KMS-11 (cell line): ENCODE measurements around the gene CERS6.
"Not testable (repeated sequence)": the region's sequence is repeated elsewhere in the genome, so short reads cannot be mapped to it uniquely, and the experiment has no call there.

Source experiments
- H2AFZ ChIP-seq: fragments of 200-600 bp; sonication (generic); 2 replicates; pipeline ENCODE4 v1.6.1; 2016; ENCODE audit warnings: antibody characterized with exemption, mixed run types, low read depth
- H3K27ac ChIP-seq: fragments of 200-600 bp; sonication (generic); 2 replicates; pipeline ENCODE4 v1.6.1; 2016; ENCODE audit warnings: mild to moderate bottlenecking, mixed run types
- H3K27me3 ChIP-seq: fragments of 200-600 bp; sonication (generic); 2 replicates; pipeline ENCODE4 v1.6.1; 2017; ENCODE audit warnings: mild to moderate bottlenecking, low read depth, mixed run types, moderate library complexity; ENCODE audit not compliant: insufficient read depth
- H3K36me3 ChIP-seq: fragments of 200-600 bp; sonication (generic); 2 replicates; pipeline ENCODE4 v1.6.1; 2017; ENCODE audit warnings: mild to moderate bottlenecking, mixed run types; ENCODE audit not compliant: insufficient read depth
- H3K4me1 ChIP-seq: fragments of 200-600 bp; sonication (generic); 2 replicates; pipeline ENCODE4 v1.6.1; 2016; ENCODE audit warnings: mild to moderate bottlenecking, low read depth, mixed run types; ENCODE audit not compliant: poor library complexity, severe bottlenecking
- H3K4me2 ChIP-seq: fragments of 200-600 bp; sonication (generic); 2 replicates; pipeline ENCODE4 v1.7.0; 2016; ENCODE audit warnings: mild to moderate bottlenecking, mixed run types
- H3K4me3 ChIP-seq: fragments of 200-600 bp; sonication (generic); IDR thresholded peaks from 2 replicates; pipeline ENCODE4 v1.6.1; 2017; ENCODE audit warnings: low read depth, low read length, mixed read lengths; ENCODE audit not compliant: insufficient read depth
- H3K79me2 ChIP-seq: fragments of 200-600 bp; sonication (generic); 2 replicates; pipeline ENCODE4 v1.6.1; 2016; ENCODE audit warnings: low read depth, mixed run types; ENCODE audit not compliant: insufficient read depth
- H3K9ac ChIP-seq: fragments of 200-600 bp; sonication (generic); 2 replicates; pipeline ENCODE4 v1.6.1; 2016; ENCODE audit warnings: mild to moderate bottlenecking, mixed run types
- H4K20me1 ChIP-seq: fragments of 200-600 bp; sonication (generic); 2 replicates; pipeline ENCODE4 v1.6.1; 2016; ENCODE audit warnings: mild to moderate bottlenecking, mixed run types; ENCODE audit not compliant: insufficient read depth
- CTCF ChIP-seq: fragments of 200-600 bp; sonication (generic); conservative IDR thresholded peaks from 2 replicates; pipeline ENCODE4 v1.6.1; 2017; ENCODE audit warnings: low read depth, mild to moderate bottlenecking, antibody characterized with exemption, low read length, moderate library complexity, mixed read lengths

Gene CERS6

DNA sequence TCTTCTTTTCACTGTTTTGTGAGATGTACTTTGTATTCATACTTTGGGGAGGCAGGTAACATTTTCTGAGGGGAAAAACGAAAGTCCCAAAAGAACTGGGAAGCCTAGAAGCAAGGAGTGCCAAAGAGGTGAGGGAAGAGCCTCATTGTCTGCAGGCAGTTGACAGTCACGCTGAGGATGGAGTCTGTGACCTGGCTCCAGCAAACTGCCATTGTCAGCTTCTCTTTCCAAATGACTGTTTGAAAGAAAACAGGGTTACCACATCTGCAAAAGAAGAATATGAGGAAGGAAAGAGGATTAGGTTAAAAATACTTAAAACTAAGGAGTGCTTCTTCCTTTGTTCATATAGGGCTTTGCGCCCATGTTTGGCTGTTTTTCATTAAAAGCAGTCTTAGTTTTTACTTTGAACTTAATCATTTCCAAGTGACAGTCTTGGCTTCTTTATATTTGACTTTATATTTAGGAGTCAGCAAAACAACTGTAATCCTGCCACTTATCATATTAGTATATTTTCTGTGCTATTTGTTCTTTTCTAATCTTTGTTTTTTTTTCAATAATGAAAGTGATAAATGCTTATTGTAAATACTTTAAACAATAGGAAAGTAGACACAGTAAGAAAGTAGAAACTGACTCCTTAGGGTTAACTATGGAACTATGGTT lies 35.0 kb downstream of the CERS6 start:
- peaks cover 19% of the 10 kb centered on the region; the same call in 1 of the 2 replicates for H3K79me2 ChIP-seq
- no peak for TF ChIP-seq CTCF
- no peaks in the 10 kb centered on the region for H3K27me3 ChIP-seq
- H3K9ac ChIP-seq: peak overlapping the region; percentile 89
- peak overlapping the region; percentile 50; the same call in 1 of the 2 replicates for H2AFZ ChIP-seq
- H4K20me1 ChIP-seq: no peaks in the 10 kb centered on the region
- no peaks in the 10 kb centered on the region for H3K36me3 ChIP-seq
- peak overlapping the region; percentile 74 for H3K4me3 ChIP-seq
- peak overlapping the region; percentile 88 for H3K4me2 ChIP-seq
- H3K4me1 ChIP-seq: peaks cover 63% of the 10 kb centered on the region
- peak overlapping the region; percentile 98 for H3K27ac ChIP-seq

GRCh38 chr2:168491728-168492127 lies 35.7 kb downstream of the CERS6 start:
- peak overlapping the region; percentile 98; the same call in 1 of the 2 replicates for H3K27ac ChIP-seq
- H3K4me2 ChIP-seq: peak overlapping the region; percentile 88
- not testable (repeated sequence) for H3K27me3 ChIP-seq, H3K36me3 ChIP-seq, H2AFZ ChIP-seq, H3K4me3 ChIP-seq, H4K20me1 ChIP-seq
- peaks cover 70% of the 10 kb centered on the region for H3K4me1 ChIP-seq
- peaks cover 19% of the 10 kb centered on the region; the same call in 1 of the 2 replicates for H3K79me2 ChIP-seq
- H3K9ac ChIP-seq: peak overlapping the region; percentile 89; the same call in 1 of the 2 replicates

DNA sequence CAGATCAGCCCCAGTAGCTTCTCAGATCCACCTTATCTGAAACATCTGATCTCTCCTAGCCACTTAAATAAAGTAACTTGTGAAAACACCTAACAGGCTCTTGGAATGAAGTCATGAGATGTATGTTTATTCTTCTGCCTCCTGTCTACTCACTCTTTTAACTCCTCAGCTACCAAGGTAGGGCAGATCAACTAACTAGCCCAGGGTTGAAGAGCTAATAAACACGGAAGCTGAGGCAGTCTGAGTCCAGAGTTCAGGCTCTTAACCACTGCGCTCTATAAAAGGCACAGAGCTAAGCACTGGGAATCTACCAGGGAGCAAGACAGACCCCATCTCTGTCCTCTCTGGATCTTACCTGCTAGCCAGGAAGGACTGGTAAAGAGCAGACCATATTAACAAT lies 37.1 kb downstream of the CERS6 start:
- not testable (repeated sequence) for H4K20me1 ChIP-seq, H3K9ac ChIP-seq, H2AFZ ChIP-seq, H3K4me2 ChIP-seq, H3K27me3 ChIP-seq, H3K4me3 ChIP-seq, H3K27ac ChIP-seq, H3K36me3 ChIP-seq
- peaks cover 75% of the 10 kb centered on the region for H3K4me1 ChIP-seq
- H3K79me2 ChIP-seq: peaks cover 19% of the 10 kb centered on the region; the same call in 1 of the 2 replicates

DNA sequence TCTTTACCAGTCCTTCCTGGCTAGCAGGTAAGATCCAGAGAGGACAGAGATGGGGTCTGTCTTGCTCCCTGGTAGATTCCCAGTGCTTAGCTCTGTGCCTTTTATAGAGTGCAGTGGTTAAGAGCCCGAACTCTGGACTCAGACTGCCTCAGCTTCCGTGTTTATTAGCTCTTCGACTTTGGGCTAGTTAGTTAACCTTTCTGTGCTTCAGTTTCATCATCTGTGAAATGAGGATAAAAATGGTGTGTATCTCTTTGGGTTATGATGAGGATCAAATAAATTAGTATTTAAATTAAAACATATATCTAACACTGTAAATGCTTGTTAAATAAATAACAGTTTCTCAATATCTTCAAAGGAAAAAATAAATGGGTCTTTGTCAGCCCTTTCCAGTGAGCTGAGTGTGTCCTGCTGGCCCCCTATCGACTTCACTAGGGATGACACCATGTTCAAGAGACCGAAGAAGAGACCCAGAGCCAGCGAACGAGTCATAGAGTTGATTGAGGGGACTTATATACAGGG lies 38.2 kb downstream of the CERS6 start:
- Histone ChIP-seq H3K4me2 (peak overlapping the region; percentile 53; the same call in 1 of the 2 replicates), H2AFZ (no peak overlapping the region), H3K4me3 (no peak overlapping the region), H3K4me1 (peaks cover 73% of the 10 kb centered on the region), H3K27ac (no peak overlapping the region), H3K79me2 (peaks cover 19% of the 10 kb centered on the region; the same call in 1 of the 2 replicates), H3K27me3 (no peaks in the 10 kb centered on the region), H3K36me3 (no peaks in the 10 kb centered on the region), H3K9ac (no peak overlapping the region), H4K20me1 (no peaks in the 10 kb centered on the region)
- TF ChIP-seq CTCF: no peak

DNA sequence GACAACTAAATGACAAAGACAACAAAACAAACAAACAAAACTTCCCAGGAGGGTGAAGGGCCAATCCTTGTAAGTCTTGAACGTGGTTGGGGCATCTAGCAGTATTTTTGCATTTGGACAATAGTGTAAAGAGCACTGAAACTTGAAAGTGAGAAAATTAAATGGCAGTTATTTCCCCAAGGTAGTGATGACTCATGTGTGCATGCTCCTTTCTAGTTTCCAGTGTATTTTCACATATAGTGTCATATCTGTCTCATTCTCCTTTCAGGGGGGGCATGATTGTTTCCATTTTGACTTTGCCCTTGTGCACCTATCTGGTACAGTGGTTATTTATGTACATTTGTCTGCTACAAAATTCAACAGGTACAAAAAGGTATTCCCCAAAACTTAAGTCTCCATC lies 39.5 kb downstream of the CERS6 start:
- TF ChIP-seq CTCF: no peak
- H4K20me1 ChIP-seq: no peaks in the 10 kb centered on the region
- peak overlapping the region; percentile 31; the same call in 1 of the 2 replicates for H3K27ac ChIP-seq
- peak overlapping the region; percentile 53 for H3K4me2 ChIP-seq
- no peaks in the 10 kb centered on the region for H3K27me3 ChIP-seq
- no peaks in the 10 kb centered on the region for H3K36me3 ChIP-seq
- no peak overlapping the region for H2AFZ ChIP-seq
- H3K4me1 ChIP-seq: peaks cover 71% of the 10 kb centered on the region
- peak overlapping the region; percentile 71 for H3K4me3 ChIP-seq
- peaks cover 19% of the 10 kb centered on the region; the same call in 1 of the 2 replicates for H3K79me2 ChIP-seq
- H3K9ac ChIP-seq: no peak overlapping the region
